Measurements from ENCODE around the gene CHAC1. TPM values are rescaled to one million over a fixed set of nuclear protein-coding genes. Genes with fewer than 3 reads are reported as not detected.
A peak's percentile ranks its signal among the peaks of the same experiment; 100 is the strongest.

The CHAC1 gene
- total RNA-seq, 6 experiments from 2014 or later = 0.22 to 11.6 (median 0.97) TPM

GRCh38 chr15:40906991-40907802, 46.1 kb upstream of the CHAC1 start:
- H3K4me1 ChIP-seq = peaks cover 0 to 77% (median 33%) of the 10 kb centered on the region in 4 donors
- H3K27ac ChIP-seq = peak overlapping the region; percentile 71 to 98 (median 95)
- no peaks in the 10 kb centered on the region for H3K27me3 ChIP-seq
- DNase-seq (peak; percentile 69 to 84 (median 81)), ATAC-seq (peak in 3 of 4 donors; percentile 3 to 23 (median 13))
- TF ChIP-seq POLR2A (IDR thresholded peaks at IDR 0.05) = no peak
- TF ChIP-seq CTCF (IDR thresholded peaks at IDR 0.05) = no peak
- peak overlapping the region; percentile 31 to 38 (median 32) for H3K4me3 ChIP-seq
- intact Hi-C loops (cut with DNase I) = loop anchor here (10.0 kb wide), 3 partner anchors 108 to 278 kb away; no protein-coding TSS in a partner anchor
- no peaks in the 10 kb centered on the region for H3K9me3 ChIP-seq
- H3K36me3 ChIP-seq = peaks cover 0 to 11% (median 6%) of the 10 kb centered on the region in 4 donors
- 6% methylated on average over 6 of the region's 22 CpGs for WGBS (ENCODE audit: insufficient coverage, low coverage, low lambda C conversion rate, missing lambda C conversion rate)

- DNase-seq (peak in 1 of 3 donors; percentile 77), ATAC-seq (no peak)
- intact Hi-C loops (cut with DNase I) = loop anchor here (10.0 kb wide), 3 partner anchors 107 to 277 kb away; no protein-coding TSS in a partner anchor
- Histone ChIP-seq H3K27ac (peak overlapping the region; percentile 71 to 98 (median 95)), H3K4me1 (peaks cover 0 to 77% (median 33%) of the 10 kb centered on the region in 4 donors), H3K9me3 (no peaks in the 10 kb centered on the region), H3K27me3 (no peaks in the 10 kb centered on the region), H3K4me3 (no peak overlapping the region), H3K36me3 (peaks cover 0 to 5% (median 2%) of the 10 kb centered on the region in 4 donors)
- TF ChIP-seq CTCF (IDR thresholded peaks at IDR 0.05) (no peak), POLR2A (IDR thresholded peaks at IDR 0.05) (no peak)
- WGBS (ENCODE audit: insufficient coverage, low coverage, low lambda C conversion rate, missing lambda C conversion rate) = 60% methylated on average over 2 of the region's 7 CpGs
Measured at GRCh38 chr15:40908095-40908494, 45.2 kb upstream of the CHAC1 start.

GRCh38 chr15:40909662-40910630, 43.3 kb upstream of the CHAC1 start:
- intact Hi-C loops (cut with DNase I) = loop anchor here (10.0 kb wide), 3 partner anchors 105 to 275 kb away; no protein-coding TSS in a partner anchor
- Histone ChIP-seq H3K4me3 (no peak overlapping the region), H3K9me3 (no peaks in the 10 kb centered on the region), H3K4me1 (peaks cover 0 to 67% (median 33%) of the 10 kb centered on the region in 4 donors), H3K36me3 (no peaks in the 10 kb centered on the region), H3K27me3 (no peaks in the 10 kb centered on the region), H3K27ac (peak overlapping the region; percentile 52 to 81 (median 77))
- ATAC-seq (peak; percentile 53 to 78 (median 65)), DNase-seq (peak; percentile 93 to 97 (median 96))
- WGBS (ENCODE audit: insufficient coverage, low coverage, low lambda C conversion rate, missing lambda C conversion rate) = 32% methylated on average over 8 of the region's 17 CpGs
- no peak for TF ChIP-seq POLR2A (IDR thresholded peaks at IDR 0.05)
- no peak for TF ChIP-seq CTCF (IDR thresholded peaks at IDR 0.05)

- no peak for DNase-seq
- no peak overlapping the region for H3K4me3 ChIP-seq
- peaks cover 0 to 59% (median 30%) of the 10 kb centered on the region in 4 donors for H3K4me1 ChIP-seq
- H3K27ac ChIP-seq = peak overlapping the region; percentile 5 to 81 (median 8)
- intact Hi-C loops (cut with DNase I) = no loop called here
- whole genome bisulfite sequencing (ENCODE audit: insufficient coverage, low coverage, low lambda C conversion rate, missing lambda C conversion rate) = 29% methylated on average over 1 of the region's 7 CpGs
- no peaks in the 10 kb centered on the region for H3K36me3 ChIP-seq
- H3K27me3 ChIP-seq = no peaks in the 10 kb centered on the region
- H3K9me3 ChIP-seq = no peaks in the 10 kb centered on the region
- ATAC-seq = no peak
- no peak for TF ChIP-seq POLR2A (IDR thresholded peaks at IDR 0.05)
- TF ChIP-seq CTCF (IDR thresholded peaks at IDR 0.05) = no peak
Measured at GRCh38 chr15:40911141-40911540, 42.1 kb upstream of the CHAC1 start.

Measured in right lobe of liver (tissue), 6 donors.